ENCODE results near the gene PRKG1. TPM values are rescaled to one million over a fixed set of nuclear protein-coding genes. Genes with fewer than 3 reads are reported as not detected.

Gene PRKG1
- polyA plus RNA-seq, 1 donor (not counting 4 experiments of a cell fraction or from before 2014, with no cell fraction given): 0.24 TPM

GRCh38 chr10:51937308-51938140, 863.2 kb downstream of the PRKG1 start:
- Histone ChIP-seq H3K9me3 (ENCODE audit: control insufficient read depth, low read depth, low read length) (no peaks in the 10 kb centered on the region), H3K9me1 (ENCODE audit: control insufficient read depth, extremely low read depth, insufficient read depth, low read length) (no peaks in the 10 kb centered on the region), H3K27me3 (ENCODE audit: control insufficient read depth, extremely low read depth, insufficient read depth, low read length) (no peaks in the 10 kb centered on the region), H2AFZ (ENCODE audit: control insufficient read depth, low read length) (no peak overlapping the region), H3K36me3 (ENCODE audit: control insufficient read depth in 2 of 2, extremely low read depth in 1 of 2, insufficient read depth in 2 of 2, low read length in 2 of 2) (no peaks in the 10 kb centered on the region), H3K4me2 (ENCODE audit: control insufficient read depth, extremely low read depth, insufficient read depth, low read depth, low read length) (no peak overlapping the region), H3K4me1 (ENCODE audit: control insufficient read depth, extremely low read depth, insufficient read depth, low read length) (no peaks in the 10 kb centered on the region), H3K79me2 (ENCODE audit: control insufficient read depth, insufficient read depth, low read length) (no peaks in the 10 kb centered on the region), H4K20me1 (ENCODE audit: control insufficient read depth, extremely low read depth, insufficient read depth, low read length) (no peaks in the 10 kb centered on the region), H3K27ac (ENCODE audit: control insufficient read depth, insufficient read depth, low read length) (no peak overlapping the region), H3K4me3 (ENCODE audit: control insufficient read depth in 2 of 3, extremely low read depth in 1 of 3, insufficient read depth in 2 of 3, low read depth in 1 of 3, low read length in 3 of 3) (no peak overlapping the region), H3K9ac (ENCODE audit: control insufficient read depth, extremely low read depth, insufficient read depth, low read length) (no peak overlapping the region)
- dilution Hi-C loops (cut with MboI; ENCODE audit: extremely low pct_ligation_motif_present, low sequenced_read_pairs): no loop called here
- FAIRE-seq: no peak
- no peak for DNase-seq (ENCODE audit: low read depth, low spot score)
- TF ChIP-seq CTCF (optimal IDR thresholded peaks at IDR 0.05 in 1 of 3, IDR thresholded peaks at IDR 0.05 in 1 of 3, conservative IDR thresholded peaks at IDR 0.05 in 1 of 3; ENCODE audit: extremely low read depth in 1 of 3, insufficient read depth in 2 of 3, low read length in 3 of 3) (no peak), EZH2 (IDR thresholded peaks at IDR 0.05; ENCODE audit: low read length) (no peak)

GRCh38 chr10:51950371-51950995, 876.2 kb downstream of the PRKG1 start:
- no peaks in the 10 kb centered on the region for H3K27me3 ChIP-seq (ENCODE audit: control insufficient read depth, extremely low read depth, insufficient read depth, low read length)
- no peaks in the 10 kb centered on the region for H3K9me1 ChIP-seq (ENCODE audit: control insufficient read depth, extremely low read depth, insufficient read depth, low read length)
- dilution Hi-C loops (cut with MboI; ENCODE audit: extremely low pct_ligation_motif_present, low sequenced_read_pairs): no loop called here
- no peak overlapping the region for H2AFZ ChIP-seq (ENCODE audit: control insufficient read depth, low read length)
- no peak overlapping the region for H3K4me3 ChIP-seq (ENCODE audit: control insufficient read depth in 2 of 3, extremely low read depth in 1 of 3, insufficient read depth in 2 of 3, low read depth in 1 of 3, low read length in 3 of 3)
- no peaks in the 10 kb centered on the region for H3K79me2 ChIP-seq (ENCODE audit: control insufficient read depth, insufficient read depth, low read length)
- no peak for DNase-seq (ENCODE audit: low read depth, low spot score)
- H3K9ac ChIP-seq (ENCODE audit: control insufficient read depth, extremely low read depth, insufficient read depth, low read length): no peak overlapping the region
- no peaks in the 10 kb centered on the region for H3K36me3 ChIP-seq (ENCODE audit: control insufficient read depth in 2 of 2, extremely low read depth in 1 of 2, insufficient read depth in 2 of 2, low read length in 2 of 2)
- H3K9me3 ChIP-seq (ENCODE audit: control insufficient read depth, low read depth, low read length): no peaks in the 10 kb centered on the region
- H3K27ac ChIP-seq (ENCODE audit: control insufficient read depth, insufficient read depth, low read length): no peak overlapping the region
- no peaks in the 10 kb centered on the region for H3K4me1 ChIP-seq (ENCODE audit: control insufficient read depth, extremely low read depth, insufficient read depth, low read length)
- TF ChIP-seq CTCF (optimal IDR thresholded peaks at IDR 0.05 in 1 of 3, IDR thresholded peaks at IDR 0.05 in 1 of 3, conservative IDR thresholded peaks at IDR 0.05 in 1 of 3; ENCODE audit: extremely low read depth in 1 of 3, insufficient read depth in 2 of 3, low read length in 3 of 3) (no peak), EZH2 (IDR thresholded peaks at IDR 0.05; ENCODE audit: low read length) (no peak)
- no peak overlapping the region for H3K4me2 ChIP-seq (ENCODE audit: control insufficient read depth, extremely low read depth, insufficient read depth, low read depth, low read length)
- H4K20me1 ChIP-seq (ENCODE audit: control insufficient read depth, extremely low read depth, insufficient read depth, low read length): no peaks in the 10 kb centered on the region
- no peak for FAIRE-seq

Data from keratinocyte (primary cell).